Dermis microvascular lymphatic vessel endothelial cell (primary cell): Measurements from ENCODE around the gene HCK. TPM values are rescaled to one million over a fixed set of nuclear protein-coding genes. Genes with fewer than 3 reads are reported as not detected.
"Not testable (repeated sequence)": the region's sequence is repeated elsewhere in the genome, so short reads cannot be mapped to it uniquely, and the experiment has no call there.

Source experiments
- DNase-seq, 2 donors: peaks; one replicate each; pipeline versions ENCODE4 v3.0.0 to v3.0.0-alpha.2; 2010; ENCODE audit warnings: low read depth in 2 of 2
- total RNA-seq: library from RNA; depleted of rRNA; stranded (reverse); fragments of >200 nt; gene quantifications from 2 replicates; pipeline ENCODE4 v1.2.1, GENCODE V29; 2014

Gene HCK
- total RNA-seq, 1 donor from 2014 or later = not detected

DNA sequence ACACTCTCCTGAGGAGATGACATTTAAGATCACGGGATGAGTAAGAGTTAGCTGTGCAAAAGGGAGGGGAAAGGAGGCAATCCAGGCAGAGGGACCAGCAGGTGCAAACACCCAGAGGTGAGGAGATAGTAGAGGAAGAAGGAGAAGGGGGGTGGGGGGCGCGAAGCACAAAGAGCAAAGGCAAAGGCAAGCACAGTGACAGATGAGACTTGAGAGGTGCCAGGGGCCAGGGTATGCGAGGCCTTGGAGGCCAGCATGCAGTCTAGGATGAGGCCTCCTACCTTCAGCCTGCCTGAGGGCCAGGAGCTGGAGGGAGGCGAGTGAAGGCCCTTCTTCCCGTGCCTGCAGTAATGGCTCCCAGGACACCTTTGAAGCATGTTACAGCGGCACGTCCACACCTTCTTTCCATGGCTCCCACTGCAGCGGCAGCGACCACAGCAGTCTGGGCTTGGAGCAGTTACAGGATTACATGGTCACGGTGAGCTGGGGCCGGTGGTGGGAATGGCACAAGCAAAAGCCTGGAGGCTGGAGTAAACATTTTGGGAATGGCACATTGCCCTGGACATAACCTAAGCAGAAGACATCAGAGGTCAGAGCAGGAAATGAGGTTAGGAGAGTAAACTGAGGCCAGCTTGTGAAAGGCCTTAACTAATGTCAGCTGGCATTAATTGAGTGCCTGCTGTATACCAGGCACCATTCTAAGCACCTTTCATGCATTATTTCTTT, 23.2 kb upstream of the HCK start:
- no peak for DNase-seq

- DNase-seq = no peak
Measured at GRCh38 chr20:32029561-32029960, 22.5 kb upstream of the HCK start.

GRCh38 chr20:32031007-32031958, 20.8 kb upstream of the HCK start:
- peak; percentile 50 to 79 for DNase-seq

DNA sequence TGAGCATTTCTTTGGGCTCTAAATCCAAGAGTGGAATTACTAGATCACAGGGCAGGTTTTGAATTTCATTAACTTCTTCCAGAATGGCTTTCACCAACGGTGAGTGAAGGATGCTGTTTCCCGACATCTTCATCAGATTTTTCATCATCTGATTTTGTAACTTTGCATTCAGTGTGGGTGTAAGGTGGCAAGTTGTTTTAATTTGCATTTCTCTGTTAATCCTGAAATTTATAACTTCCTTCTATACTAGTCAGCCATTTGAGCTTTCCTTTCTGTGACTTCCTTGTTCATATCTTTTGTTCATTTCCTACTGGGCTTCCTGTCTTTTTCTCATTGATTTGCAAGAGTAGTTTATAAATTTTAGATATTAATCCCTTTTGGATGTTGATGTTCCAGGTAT, 18.7 kb upstream of the HCK start:
- DNase-seq = no peak

DNA sequence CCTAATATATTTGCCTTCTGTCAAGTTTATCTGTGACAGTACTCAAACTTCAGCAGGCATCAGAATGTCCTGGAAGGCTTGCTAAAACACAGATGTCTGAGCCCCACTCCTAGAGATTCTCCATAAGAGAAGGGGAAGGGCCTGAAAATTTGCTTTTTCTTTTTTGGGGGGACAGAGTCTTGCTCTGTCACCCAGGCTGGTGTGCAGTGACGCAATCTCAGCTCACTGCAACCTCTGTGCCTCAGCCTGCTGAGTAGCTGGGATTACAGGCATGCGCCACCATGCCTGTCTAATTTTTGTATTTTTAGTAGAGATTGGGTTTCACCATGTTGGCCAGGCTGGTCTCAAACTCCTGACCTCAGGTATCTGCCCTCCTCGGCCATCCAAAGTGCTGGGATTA, 18.3 kb upstream of the HCK start:
- not testable (repeated sequence) for DNase-seq

DNA sequence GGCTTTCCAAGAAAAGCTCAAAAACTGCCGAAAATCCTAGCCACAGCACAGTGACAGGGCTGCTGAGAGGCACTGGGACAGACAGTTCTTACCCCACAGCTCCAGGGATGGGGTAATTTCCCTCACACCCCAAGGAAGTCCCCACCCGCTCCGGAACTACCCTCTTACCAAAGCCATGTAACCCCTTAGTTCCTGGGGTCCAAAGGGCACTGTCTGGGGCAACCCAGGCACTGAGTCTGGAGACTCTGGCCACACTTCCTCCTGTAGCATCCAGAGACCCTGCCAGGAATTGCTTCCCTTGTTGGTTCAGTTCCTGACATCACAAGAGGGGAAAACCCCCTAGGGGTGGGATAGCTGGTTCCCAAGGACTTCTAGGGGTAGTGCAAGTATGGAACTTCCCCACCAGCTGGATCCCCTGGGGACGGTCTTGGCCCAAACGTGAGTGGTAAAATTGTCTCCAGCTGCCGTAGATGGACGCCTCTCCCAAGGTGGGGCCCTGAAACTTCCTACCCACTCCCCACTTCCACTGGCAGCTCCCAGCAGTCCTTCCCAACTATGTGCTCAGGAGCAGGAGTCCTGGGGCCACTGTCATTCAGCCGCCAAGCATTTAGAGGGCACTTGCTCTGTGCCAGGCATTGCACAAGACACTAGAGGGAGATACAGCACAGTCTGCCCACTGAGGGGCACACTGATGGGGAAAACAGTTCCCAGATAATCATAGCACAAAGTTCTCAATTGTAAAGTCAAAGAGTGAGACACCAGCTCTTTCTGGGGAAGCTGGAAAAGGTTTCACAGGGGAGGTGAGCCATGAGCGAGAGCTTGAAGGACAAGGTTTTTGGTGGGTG, 17.2 kb upstream of the HCK start:
- peak in 1 of 2 donors; percentile 16 for DNase-seq

GRCh38 chr20:32035426-32035779, 16.6 kb upstream of the HCK start:
- DNase-seq = no peak

DNA sequence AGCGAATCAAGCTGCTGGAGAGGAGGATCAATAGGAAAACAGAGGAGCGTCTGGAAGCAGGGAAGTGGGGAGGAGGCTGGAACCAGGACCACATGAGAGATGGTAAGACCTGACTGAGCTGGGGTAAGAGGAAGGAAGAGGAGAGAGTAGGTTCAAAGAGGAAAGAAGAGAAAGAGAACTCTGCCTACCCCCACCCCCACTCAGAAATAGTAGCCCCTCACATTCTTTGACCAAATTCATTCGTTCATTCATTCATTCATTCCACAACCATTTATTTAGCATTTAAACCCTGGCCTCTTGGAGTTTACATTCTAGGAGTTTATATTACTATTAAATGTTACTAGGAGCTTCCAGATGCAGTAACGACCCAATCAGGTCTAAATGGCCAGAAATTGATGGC, 15.8 kb upstream of the HCK start:
- no peak for DNase-seq

DNA sequence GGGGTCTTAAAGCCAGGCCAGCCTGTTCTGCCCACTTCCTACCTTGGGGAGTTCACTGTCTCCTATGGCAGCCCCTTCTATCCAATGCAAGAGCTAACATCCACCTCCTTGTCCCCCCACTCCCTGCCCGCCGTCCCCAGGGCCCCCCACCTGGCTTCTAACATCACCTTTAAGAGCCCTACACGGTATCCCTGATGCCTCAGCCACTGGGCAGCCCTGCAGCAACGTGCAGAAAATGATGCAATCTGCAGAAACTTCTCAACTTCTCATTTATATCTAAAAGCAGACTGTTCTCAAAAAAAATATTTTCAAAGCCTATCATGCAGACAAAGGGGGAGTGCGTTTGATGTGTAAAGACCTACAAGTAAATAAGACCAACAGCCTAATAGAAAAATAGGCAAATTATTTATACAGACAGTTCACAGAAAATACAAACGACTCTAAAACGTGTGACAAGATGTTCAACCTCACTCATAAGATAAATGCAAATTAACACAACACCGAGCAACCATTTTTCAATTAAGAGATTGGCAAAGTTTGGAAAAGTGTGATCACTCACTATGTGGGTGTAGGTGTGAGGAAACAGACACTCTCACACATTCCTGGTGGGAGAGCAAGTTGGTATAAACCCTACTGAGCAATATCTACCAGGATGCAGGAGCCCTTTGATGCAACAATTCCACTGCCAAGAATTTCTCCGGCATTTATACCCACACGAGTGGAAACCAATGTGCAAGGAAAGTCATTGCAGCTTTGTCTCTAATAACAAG, 15.1 kb upstream of the HCK start:
- no peak for DNase-seq

- DNase-seq = peak in 1 of 2 donors; percentile 12
Measured at GRCh38 chr20:32037929-32038328, 14.1 kb upstream of the HCK start.

GRCh38 chr20:32040142-32040953, 11.7 kb upstream of the HCK start:
- DNase-seq = no peak

GRCh38 chr20:32045999-32046398, 6.0 kb upstream of the HCK start:
- no peak for DNase-seq

- DNase-seq = no peak
Measured at GRCh38 chr20:32050324-32050841, 1.7 kb upstream of the HCK start.

GRCh38 chr20:32050851-32051556, 1.0 kb upstream of the HCK start:
- DNase-seq = no peak

DNA sequence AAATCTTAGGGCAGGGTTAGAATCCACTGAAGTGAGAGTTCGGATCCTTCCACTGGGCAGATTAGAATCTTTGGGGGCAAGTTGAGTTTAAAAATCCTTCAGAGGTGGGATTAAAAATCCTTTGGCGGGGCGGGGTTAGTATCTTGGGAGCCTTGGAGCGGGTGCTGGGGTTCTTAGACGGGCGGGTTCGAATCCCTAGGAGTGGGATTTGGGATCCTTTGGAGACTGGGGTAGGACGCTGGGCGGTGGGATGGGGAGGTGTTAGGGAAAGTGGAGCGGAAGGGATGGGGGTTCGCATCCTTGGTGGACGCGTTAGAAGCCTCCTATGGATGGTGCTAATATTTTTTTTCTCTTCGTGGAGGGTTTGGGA, 337 bp upstream of the HCK start:
- no peak for DNase-seq

DNA sequence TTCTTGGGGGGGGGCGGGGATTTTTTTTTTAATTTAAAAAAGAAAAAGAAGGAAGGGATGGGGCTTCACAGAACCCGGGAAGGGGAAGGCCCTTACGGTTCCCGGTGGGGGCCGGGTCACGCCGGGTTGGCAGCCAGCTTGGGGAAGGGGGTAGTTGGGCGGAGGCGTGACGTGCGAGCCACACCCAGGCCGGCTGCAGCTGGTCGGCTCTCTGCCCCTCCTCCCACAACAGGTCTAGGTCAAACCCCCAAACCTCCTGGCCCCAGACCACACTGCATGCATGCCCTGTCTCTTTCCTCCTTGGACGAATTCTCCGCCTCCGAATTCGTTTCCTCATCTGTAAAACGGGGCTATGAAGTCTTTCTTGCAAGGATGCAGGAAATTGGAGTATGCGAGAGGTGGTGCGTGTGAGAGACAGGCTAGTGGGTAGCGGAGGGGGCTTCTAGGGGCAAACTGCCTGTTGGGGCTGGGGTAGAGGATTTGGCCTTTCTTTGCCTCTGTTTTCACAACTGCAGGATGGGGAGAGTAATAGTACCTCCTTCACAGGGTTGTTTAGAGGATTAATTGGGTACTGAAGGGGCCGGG, 828 bp downstream of the HCK start:
- DNase-seq = no peak

GRCh38 chr20:32053648-32054047, 1.6 kb downstream of the HCK start:
- no peak for DNase-seq

DNA sequence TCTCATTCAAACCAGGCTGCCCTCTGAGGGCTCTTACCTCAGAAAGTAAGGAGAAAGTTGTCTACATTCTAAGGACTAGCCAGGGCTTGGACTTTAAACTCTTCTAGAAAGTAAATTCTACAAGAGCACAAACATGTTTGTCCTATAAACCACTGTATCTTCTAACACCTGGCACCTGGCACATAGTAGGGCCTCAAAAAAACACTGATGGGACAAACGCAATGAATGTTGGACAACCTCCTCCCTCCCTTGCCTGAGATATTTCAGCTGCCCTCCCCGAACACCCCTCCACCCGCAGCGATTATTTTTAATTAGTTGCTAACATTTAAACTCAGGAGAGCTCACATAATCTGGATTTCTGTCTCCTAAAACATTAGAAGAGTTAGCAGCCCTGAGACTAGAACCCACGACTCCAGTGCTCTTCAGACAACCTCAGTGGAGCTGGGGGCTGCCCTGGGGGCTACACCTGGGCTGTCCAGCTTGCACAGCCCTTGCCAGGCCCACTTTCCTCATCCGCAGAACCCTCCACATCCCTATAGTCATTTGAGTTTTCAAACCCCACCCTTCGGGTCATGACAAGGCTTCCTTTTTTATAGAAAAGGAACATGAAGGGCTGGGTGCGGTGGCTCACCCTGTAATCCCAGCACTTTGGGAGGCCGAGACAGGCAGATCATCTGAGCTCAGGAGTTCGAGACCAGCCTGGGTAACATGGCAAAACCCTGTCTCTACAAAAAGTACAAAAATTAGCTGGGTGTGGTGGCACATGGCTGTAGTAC, 4.9 kb downstream of the HCK start:
- DNase-seq = no peak
